Fibroblast of pulmonary artery (primary cell): Measurements from ENCODE around the gene RGR.
A peak's percentile ranks its signal among the peaks of the same experiment; 100 is the strongest.

Experiments used
- DNase-seq: peaks from one replicate; pipeline ENCODE4 v3.0.0-alpha.2; 2010; ENCODE audit warnings: low read depth
- H3K4me3 ChIP-seq: replicated peaks from 2 replicates; pipeline ENCODE4 v1.5.1; 2011; ENCODE audit warnings: low read depth, mild to moderate bottlenecking, control low read depth, low read length, moderate library complexity
- CTCF ChIP-seq: IDR thresholded peaks from 2 replicates; pipeline ENCODE4 v1.5.1; 2011; ENCODE audit warnings: mild to moderate bottlenecking, control low read depth, low read length, inconsistent platforms; ENCODE audit errors: missing control alignments

The RGR gene

DNA sequence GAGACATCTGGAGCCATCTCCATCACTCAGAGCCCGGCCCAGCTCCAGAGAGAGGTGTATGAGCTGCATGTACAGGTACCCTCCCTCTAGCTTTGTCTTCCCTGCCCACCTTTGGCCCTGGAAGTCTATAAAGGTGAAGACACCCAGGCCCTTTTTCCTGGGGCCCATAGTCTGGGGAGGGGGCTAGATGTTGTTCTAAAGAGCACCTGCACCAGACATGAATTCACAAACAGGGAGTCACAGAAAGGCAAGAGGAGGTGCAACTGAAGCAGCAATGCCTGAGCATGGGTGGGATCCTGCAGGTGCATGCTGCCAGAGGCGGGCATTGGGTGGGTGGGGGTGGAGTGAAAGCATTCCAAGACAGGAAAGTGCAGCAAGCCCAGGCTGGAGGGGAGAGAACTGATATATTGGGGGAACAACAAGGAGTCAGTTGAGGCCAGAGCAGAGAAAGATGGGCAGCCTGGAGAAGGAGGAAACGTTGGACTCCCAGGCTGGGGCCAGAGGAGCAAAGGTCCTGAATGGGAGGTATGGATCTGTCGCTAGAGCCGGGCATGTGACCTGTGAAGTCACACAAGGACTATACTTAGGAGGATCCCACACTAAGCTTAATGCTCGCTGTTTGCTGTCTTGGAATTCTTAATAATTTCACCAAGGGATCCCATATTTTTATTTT lies 38.9 kb upstream of the RGR start:
- no peak for TF ChIP-seq CTCF
- no peak overlapping the region for H3K4me3 ChIP-seq
- no peak for DNase-seq

GRCh38 chr10:84208023-84208422 lies 36.8 kb upstream of the RGR start:
- H3K4me3 ChIP-seq, result no peak overlapping the region
- no peak for TF ChIP-seq CTCF
- no peak for DNase-seq

DNA sequence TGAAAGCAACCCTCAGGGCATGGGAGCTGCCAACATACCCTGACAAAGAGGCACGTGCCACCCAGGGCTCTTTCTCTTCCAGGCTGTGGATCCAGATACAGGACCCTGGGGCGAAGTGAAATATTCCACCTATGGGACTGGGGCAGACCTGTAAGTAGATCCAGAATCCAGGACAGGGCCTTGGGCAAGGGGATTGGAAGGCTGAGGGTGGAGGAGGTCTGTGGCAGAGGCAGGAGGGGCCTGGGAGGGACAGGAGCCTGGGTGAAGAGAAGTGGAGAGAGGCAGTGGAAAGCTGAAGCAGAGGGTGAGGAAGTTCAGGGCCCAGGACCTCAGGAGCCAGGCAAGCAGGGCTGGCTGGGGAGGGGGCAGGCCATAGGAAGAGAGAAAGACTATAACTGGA lies 33.3 kb upstream of the RGR start:
- DNase-seq, result no peak

GRCh38 chr10:84212014-84212413 lies 32.8 kb upstream of the RGR start:
- DNase-seq, result no peak
- H3K4me3 ChIP-seq, result no peak overlapping the region
- TF ChIP-seq CTCF, result no peak

More for the DNA sequence above, 33.3 kb upstream of the RGR start:
- H3K4me3 ChIP-seq, result no peak overlapping the region
- no peak for TF ChIP-seq CTCF

DNA sequence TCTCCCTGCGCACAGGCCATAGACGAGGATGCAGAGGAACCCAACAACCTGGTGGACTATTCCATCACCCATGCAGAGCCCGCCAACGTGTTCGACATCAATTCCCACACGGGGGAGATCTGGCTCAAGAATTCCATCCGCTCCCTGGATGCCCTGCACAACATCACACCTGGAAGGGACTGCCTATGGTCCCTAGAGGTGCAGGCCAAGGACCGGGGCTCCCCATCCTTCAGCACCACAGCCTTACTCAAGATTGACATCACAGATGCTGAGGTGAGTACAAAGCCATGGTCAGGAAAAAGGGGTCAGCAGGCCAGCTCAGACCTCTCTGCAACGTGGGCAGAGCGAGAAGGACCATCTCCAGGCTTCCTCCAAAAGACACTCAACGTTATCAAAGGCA lies 31.8 kb upstream of the RGR start:
- no peak for DNase-seq
- no peak for TF ChIP-seq CTCF
- H3K4me3 ChIP-seq, result no peak overlapping the region

DNA sequence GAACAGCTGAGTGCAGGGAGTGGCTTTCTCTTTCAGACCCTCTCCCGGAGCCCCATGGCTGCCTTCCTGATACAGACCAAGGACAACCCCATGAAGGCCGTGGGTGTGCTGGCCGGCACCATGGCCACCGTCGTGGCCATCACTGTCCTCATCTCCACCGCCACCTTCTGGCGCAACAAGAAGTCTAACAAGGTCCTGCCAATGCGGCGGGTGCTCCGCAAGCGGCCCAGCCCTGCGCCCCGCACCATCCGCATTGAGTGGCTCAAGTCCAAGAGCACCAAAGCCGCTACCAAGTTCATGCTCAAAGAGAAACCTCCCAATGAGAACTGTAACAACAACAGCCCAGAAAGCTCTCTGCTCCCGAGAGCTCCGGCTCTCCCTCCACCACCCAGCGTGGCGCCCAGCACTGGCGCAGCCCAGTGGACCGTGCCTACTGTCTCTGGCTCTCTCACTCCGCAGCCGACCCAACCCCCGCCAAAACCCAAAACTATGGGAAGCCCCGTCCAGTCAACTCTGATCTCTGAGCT lies 30.7 kb upstream of the RGR start:
- TF ChIP-seq CTCF, result no peak
- no peak for DNase-seq
- H3K4me3 ChIP-seq, result no peak overlapping the region

- TF ChIP-seq CTCF, result peak; percentile 10
- DNase-seq, result no peak
- H3K4me3 ChIP-seq, result no peak overlapping the region
Measured at GRCh38 chr10:84214612-84215235, 30.1 kb upstream of the RGR start.
